ENCODE measurements around the gene FBXO45. TPM values are rescaled to one million over a fixed set of nuclear protein-coding genes. Genes with fewer than 3 reads are reported as not detected.
"Not testable (repeated sequence)": the region's sequence is repeated elsewhere in the genome, so short reads cannot be mapped to it uniquely, and the experiment has no call there.

FBXO45 gene
- total RNA-seq, 1 donor from 2014 or later, result 14.4 TPM

DNA sequence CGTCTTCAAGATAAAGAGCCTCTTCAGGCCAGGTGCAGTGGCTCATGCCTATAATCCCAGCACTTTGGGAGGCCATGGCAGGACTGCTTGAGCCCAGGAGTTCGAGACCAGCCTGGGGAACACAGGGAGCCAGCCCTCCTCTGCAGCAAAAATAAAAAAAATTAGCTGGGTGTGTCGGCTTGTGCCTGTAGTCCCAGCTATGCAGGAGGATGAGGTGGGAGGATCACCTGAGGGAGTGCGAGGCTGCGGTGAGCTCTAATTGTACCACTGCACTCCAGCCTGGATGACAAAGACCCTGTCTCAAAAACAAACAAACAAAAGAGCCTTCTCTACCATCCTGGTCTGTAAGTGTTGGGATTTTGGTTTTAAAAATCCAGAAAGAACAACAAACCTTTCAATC, 11.2 kb upstream of the FBXO45 start:
- no peak for DNase-seq (ENCODE audit: low read depth, low spot score)

DNA sequence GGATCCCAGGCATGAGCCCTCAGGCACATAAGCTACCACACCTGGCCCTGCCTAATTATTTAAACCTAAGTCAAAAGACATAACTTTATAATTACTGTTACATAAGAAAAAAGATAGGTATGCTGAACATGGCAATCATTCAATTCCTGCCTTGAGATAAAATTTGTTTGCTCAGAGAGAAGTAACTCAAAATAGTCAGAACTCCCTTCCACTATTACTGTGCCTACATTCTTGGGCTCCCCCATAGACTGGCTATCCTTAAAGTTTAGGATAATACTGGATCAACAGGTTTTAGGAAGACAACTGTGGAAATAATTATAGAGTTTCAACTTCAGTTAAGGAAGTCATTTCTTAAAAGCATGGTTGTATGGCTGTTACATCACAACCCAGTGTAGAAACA, 10.0 kb upstream of the FBXO45 start:
- DNase-seq (ENCODE audit: low read depth, low spot score), result no peak

DNA sequence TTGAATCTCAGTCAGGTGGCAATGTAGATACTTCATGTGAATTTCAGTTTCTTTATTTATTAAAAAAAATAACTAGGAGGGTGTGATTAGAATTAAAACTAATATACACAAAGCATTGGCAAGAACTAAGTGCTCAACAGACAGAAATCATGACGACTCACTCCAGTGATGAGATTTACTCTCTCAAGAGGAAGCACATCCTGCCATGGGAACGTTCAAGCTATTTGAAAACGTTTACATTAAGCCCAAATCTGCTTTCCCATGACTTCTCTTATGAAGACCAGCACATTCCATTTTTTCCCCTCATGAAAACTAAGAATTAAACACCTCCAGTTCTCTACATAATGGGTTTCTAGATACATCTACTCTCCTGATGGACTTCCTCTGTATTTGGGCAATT, 8.6 kb upstream of the FBXO45 start:
- DNase-seq (ENCODE audit: low read depth, low spot score), result no peak

DNA sequence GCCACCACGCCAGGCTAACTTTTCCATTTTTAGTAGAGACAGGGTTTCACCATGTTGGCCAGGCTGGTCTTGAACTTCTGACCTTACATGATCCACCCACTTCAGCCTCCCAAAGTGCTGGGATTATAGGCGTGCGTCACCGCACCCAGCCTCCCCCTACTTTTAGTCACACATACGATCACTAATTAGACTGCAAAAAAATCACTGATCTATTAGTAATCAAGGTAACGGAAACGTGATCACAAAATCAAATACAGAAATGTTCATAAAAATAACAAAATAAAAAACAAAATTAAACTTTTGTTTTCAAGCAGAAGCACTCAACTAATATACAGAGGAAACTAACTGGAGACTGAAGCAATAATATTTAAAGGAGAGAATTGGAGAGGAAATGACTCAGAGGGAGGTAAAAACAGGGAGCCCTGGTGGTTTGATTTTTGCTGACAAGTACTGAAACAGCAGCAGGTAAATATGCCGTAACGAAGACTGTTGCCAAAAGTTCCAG, 4.7 kb upstream of the FBXO45 start:
- DNase-seq (ENCODE audit: low read depth, low spot score), result peak; percentile 13

DNA sequence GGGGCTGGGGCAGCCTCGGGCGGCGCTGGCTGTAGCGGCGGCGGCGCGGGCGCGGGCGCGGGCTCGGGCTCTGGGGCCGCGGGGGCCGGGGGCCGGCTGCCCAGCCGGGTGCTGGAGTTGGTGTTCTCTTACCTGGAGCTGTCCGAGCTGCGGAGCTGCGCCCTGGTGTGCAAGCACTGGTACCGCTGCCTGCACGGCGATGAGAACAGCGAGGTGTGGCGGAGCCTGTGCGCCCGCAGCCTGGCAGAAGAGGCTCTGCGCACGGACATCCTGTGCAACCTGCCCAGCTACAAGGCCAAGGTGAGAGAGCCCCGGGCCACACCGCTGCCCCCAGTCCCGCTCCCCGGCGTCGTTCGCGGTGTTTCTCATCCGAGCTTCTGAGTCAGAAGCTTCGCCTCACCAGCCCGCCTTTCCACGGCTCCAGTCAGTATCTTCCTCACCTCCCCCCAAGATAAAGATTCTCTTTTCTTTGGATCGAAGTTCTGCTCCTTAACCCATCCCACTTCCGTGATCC, 600 bp downstream of the FBXO45 start:
- no peak for DNase-seq (ENCODE audit: low read depth, low spot score)

DNA sequence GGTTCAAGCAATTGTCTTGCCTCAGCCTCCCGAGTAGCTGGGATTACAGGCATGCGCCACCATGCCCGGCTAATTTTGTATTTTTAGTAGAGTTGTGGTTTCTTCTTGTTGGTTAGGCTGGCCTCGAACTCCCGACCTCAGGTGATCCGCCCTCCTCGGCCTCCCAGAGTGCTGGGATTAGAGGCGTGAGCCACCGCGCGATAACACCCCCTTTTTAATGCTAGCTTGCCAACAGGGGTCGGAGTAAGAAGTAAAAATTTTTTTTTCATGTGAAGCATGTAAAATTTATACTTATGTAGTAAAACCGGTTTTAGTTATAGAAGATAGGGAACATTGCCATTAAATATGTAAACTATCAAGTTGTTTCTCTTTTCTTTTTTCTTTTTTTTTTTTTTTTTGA, 1.9 kb downstream of the FBXO45 start:
- DNase-seq (ENCODE audit: low read depth, low spot score), result not testable (repeated sequence)

DNA sequence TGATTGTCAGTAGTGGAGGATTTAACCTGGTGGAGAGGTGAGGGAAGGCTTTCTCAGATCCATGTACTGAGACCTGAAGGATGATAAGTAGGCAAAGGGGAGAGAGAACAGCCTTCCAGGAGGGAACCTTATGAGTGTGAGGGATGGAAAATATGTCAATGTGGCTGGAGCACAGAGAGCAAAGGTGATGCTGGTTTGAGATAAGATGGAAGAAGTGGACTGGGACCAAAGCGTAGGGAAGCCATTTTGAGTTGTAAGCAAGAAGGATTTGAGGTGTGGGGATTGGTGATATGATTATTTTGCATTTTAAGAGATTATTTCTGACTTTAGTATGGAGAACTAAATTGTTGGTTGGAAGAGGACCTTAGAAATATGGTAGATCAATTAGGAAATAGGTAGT, 3.9 kb downstream of the FBXO45 start:
- no peak for DNase-seq (ENCODE audit: low read depth, low spot score)

DNA sequence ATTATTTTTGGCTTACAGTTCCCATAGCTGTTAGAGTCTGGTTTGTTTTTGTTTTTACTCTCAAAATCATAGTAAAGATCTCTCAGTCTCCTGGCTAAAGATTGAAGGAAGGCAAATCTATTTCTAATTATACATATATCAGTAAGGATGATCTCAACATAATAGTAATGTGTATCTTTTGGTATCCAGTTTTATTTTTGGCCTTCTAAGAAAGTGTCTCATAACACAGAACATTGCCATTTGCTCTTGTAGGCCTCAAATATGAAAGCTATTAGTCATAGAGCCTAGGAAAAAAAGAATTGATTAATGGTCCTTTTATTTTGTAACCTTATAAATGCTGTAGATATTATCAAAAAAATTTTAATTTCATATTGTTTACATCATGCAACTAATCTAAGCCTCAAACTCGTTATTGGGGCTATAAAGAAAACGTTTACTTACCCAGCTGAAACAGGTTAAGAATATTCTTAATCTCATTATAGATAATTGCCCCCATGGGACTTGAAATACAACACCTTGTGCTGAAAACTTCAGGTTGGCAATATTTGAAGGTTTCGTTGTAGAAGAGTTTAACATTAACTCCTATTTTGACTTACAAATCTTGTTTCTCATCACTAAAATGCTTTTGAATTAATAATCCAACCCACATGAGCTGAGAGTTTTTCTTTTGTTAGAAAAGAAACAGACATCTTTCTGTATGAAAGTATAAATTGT, 16.7 kb downstream of the FBXO45 start:
- DNase-seq (ENCODE audit: low read depth, low spot score), result no peak

DNA sequence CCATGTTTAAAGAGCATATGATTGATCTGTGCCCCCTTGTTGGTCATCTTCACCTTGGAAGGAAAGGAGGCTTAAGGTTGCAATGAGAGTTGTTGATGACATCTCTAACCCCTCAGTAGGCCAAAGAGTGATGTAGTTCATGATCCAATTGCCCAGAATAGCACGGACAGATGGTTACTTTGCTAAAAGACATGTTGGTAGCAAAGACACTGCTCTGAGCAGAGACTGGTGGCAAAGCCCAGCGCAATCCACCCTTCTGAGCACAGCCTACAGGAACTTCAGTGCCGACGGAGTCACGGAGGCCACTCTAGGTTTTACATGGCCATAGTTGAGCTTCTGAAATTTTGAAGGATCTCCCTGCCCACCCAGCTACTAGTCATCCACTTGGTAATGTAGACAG, 21.8 kb downstream of the FBXO45 start:
- DNase-seq (ENCODE audit: low read depth, low spot score), result no peak

DNA sequence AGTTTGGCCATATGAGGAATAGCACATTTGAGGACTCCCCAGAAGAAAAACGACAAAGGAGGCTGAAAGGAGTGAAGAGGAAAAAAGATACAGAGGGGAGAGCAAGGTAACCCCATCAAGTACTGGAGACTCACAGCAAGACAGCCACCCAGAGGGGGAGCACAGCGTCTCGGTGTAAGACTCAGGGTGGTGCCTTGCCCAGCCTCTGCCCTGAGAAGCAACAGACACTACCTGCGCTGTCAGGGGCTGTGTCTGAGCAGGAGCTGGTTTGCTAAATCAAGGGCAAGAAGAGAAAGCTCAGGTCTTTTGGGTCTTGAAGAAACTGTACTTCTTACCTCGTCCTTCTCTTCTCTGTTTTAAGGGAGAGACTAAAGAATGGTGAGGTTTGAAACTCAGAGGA, 27.9 kb downstream of the FBXO45 start:
- DNase-seq (ENCODE audit: low read depth, low spot score), result no peak

DNA sequence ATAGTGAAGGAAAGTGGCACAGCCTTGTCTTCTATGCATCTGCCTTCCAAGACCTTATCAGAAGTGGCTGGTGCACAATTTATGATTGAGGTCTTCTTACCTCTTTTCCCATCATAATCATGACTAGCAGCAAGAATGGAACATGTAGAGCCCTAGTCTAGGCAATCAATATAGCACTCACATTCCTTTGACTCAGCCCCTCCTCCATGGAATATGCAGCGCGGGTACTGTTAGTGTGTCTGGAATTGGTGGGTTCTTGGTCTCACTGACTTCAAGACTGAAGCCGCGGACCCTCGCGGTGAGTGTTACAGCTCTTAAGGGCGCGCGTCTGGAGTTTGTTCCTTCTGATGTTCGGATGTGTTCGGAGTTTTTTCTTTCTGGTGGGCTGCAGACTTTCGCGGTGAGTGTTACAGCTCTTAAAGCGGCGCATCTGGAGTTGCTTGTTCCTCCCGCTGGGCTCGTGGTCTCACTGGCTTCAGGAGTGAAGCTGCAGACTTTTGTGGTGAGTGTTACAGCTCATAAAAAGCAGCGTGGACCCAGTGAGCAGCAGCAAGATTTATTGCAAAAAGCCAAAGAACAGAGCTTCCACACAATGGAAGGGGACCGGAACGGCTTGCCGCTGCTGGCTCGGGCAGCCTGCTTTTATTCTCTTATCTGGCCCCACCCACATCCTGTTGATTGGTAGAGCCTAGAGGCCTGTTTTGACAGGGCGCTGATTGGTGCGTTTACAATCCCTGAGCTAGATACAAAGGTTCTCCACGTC, 29.7 kb downstream of the FBXO45 start:
- DNase-seq (ENCODE audit: low read depth, low spot score), result not testable (repeated sequence)

DNA sequence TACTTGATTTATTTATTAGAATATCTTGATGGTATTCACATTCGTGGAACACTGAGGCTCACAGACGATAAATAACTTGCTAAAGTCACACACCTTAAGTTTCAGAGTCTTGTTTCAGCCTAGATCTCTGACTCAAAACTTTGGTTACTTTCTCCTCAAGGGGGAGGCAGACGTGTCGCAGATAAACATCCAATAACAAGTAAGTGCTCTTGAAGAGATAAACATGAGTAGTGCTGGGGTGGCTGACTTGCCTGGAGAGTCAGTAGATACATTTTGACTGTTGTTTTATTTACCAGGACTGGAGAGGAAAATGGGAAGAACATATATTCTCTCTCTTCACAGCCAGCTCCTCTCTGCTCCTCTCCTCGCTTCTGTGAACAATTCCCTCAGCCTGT, 31.3 kb downstream of the FBXO45 start:
- DNase-seq (ENCODE audit: low read depth, low spot score), result no peak

DNA sequence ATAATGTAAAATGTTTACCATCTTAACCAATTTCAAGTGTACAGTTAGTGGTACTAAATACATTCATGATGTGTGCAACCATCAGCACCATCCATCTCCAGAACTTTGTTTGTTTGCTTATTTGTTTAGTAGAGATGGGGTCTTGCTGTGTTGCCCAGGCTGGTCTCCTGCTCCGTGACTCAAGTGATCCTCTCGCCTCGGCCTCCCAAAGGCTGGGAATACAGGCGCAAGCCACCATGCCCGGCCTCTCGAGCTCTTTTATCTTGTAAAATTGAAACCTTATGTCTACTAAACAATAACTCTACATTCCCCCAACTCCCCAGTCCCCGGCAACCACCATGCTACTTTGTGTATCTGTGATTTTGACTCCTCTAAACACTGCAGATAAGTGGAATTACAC, 31.9 kb downstream of the FBXO45 start:
- DNase-seq (ENCODE audit: low read depth, low spot score), result no peak

DNA sequence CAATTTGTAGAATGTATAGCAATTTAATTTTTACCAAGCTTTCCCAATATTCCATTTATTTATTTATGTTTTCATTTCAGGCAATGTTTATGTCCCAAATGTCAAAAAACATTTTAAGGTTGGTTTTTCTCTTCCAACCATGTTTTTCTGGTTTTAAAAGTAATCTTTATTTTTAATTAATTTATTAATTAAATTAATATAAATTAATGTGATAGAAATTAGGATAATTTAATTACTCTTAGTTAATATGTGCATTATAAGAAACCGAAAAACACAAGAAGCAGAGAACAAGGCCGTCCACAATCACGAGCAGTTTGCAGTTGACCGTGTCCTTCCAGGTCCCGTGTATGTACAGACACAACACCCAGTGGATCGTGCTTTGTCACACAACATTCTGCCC, 34.2 kb downstream of the FBXO45 start:
- no peak for DNase-seq (ENCODE audit: low read depth, low spot score)

DNA sequence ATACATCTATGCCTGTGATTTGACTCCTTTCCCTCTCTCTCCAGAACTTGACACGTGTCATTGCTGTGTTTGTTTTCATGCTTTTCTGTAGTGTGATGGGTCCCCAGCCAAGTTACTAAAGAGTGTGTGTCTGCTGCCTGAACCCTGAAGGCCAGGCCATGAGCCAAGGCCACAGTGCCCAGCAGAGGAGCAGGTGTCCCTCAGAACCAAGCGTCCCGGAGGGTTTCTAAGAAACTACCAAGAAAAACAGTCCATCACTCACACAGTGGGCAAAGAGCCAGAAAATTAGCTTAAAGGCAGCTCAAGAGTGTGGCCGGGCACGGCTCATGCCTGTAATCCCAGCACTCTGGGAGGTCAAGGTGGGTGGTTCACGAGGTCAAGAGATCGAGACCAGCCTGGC, 35.2 kb downstream of the FBXO45 start:
- DNase-seq (ENCODE audit: low read depth, low spot score), result no peak

DNA sequence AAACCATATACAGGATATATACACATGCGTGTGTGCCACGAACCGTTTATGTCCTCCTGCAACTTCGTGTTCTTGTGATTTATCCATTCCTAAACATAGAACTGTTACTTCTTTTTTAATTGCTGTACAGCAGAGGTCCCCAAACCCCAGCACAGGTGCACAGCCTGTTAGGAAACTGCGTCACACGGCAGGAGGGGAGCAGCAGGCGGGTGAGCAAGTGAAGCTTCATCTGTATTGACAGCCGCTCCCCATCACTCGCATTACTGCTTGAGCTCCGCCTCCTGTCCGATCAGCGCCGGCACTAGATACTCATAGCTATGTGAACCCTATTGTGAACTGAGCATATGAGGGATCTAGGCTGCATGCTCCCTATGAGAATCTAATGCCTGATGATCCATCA, 36.1 kb downstream of the FBXO45 start:
- no peak for DNase-seq (ENCODE audit: low read depth, low spot score)

DNA sequence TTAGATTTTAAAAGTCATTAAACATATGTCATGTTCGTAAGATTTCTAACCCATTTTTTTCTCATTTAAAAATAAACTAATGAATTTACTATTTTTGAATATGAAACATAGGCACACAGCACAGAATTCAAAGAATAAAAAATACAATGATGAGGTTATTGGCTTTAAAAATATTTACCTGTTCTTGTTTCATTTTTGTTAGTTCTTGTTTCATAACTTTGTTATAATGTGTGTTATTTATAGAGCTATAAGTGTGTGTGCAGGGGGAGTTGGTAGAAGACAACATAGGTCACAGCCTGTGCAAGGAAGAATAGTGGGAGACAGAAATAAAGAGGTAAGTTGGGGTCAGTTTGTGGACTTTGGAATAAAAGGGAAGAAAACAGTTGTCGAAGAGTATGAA, 40.2 kb downstream of the FBXO45 start:
- no peak for DNase-seq (ENCODE audit: low read depth, low spot score)

DNA sequence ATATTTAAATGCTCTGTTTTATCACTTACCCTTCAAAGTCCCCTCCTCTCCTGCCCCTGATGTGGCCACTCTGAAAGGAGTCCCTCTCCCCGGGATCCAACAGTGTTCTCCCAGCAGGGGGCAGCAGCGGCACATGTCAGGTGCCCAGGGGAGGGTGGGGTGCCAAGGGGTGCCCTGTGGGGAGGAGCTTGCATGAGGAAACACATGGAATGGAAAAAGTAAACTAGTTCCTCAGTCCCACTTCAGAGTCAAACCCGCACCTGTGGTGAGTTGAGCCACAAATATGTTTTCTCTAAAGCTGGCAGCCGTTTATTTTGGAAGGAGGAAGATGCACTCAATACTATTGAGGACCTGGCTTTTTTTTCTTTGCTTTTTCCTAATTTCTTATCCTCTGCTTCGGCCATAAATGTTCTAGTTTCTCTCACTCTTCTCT, 40.9 kb downstream of the FBXO45 start:
- peak; percentile 52 for DNase-seq (ENCODE audit: low read depth, low spot score)

DNA sequence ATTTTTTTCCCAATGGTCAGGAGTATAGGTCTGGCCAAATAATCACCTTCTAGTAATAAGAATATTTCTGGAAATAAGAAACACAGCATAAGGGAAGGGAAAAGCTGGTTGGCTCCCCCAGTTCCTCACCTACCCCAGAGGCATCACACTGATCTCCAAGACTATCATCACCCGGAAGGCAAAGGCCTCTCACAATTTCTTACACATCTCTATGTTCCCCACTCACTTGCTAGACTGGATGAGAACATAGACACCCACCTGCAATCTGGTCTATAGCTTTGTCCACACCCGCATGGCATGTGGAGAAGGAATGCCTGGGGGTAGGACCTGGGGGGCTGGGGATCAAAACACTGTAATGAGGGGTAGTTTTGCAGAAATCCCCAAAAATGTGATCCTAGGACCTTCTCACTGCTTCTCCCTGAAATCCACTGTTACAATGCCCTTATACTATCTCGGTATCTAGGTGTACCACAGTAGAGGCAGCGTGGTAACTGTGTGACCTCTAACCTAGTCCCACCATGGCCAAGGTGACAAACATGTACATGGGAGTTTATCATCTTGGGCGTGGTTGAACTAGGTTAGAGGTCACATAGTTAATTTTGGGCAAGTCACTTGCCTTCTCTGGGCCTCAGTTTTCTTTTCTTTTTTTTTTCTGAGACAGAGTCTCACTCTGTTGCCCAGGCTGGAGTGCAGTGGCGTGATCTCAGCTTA, 41.5 kb downstream of the FBXO45 start:
- DNase-seq (ENCODE audit: low read depth, low spot score), result no peak

DNA sequence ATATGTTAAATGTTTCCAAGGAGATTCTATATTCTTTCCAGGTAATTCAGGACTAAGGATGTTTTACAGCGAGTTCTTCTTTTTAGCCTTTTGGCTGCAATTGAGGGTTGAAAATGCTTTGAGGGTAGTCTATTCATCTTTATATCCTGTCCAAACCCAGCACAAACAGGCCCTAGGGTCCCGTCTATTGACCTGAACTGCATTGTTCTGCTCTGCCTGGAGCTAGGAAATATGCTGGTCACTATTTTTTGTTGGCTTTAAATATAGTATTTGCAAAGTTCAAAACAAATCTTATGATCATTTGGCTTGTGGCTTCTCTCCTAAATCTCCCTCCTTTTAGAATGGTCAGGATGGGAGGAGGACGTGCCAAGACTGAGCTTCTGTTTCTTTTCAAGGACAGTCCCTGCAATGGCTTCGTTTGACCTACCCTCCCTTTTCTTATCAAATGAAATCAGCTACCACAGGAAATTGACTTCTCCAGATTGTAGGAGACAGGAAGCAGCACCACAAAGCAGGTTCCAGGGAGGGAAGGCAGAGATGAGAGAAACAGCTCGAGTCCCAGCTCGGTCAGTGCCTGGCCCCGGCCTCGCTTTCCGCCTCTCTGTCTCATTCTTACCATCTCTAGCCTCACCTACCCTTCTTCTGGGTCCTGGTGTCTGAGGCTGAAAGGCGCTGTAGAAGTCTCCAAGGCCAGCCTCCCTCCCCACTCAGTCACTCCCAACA, 43.5 kb downstream of the FBXO45 start:
- DNase-seq (ENCODE audit: low read depth, low spot score), result peak; percentile 26

DNA sequence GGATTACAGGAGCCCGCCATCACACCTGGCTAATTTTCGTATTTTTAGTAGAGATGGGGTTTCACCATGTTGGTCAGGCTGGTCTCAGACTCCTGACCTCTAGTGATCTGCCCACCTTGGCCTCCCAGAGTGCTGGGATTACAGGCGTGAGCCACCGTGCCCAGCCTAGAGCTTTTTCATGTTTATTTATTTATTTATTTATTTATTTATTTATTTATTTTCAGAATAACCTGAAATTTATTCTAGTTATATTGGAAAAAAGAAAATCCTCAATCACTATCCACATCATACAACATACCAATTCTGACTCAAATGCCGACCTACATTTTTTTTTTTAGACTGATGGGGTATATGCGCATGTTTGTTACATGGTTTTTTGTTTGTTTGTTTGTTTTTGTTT, 46.8 kb downstream of the FBXO45 start:
- DNase-seq (ENCODE audit: low read depth, low spot score), result not testable (repeated sequence)

All from pulmonary artery endothelial cell (primary cell).